Effector memory CD4-positive, alpha-beta T cell (primary cell): ENCODE results near the gene FFAR4.

Experiments
- DNase-seq, 3 donors: peaks; one replicate each; pipeline ENCODE4 v3.0.0-alpha.2; 2020
- H3K27ac ChIP-seq: 2 replicates; pipeline ENCODE4 v1.7.0; 2013; ENCODE audit warnings: mild to moderate bottlenecking, low read length, moderate library complexity; ENCODE audit not compliant: insufficient read depth, poor library complexity, severe bottlenecking
- H3K27me3 ChIP-seq: replicated peaks from 2 replicates; pipeline ENCODE4 v1.7.0; 2013; ENCODE audit warnings: mild to moderate bottlenecking, low read length; ENCODE audit not compliant: insufficient read depth, control insufficient read depth, poor library complexity, severe bottlenecking
- H3K36me3 ChIP-seq: 2 replicates; pipeline ENCODE4 v1.7.0; 2013; ENCODE audit warnings: mild to moderate bottlenecking, low read length, moderate library complexity; ENCODE audit not compliant: control insufficient read depth, insufficient read depth
- H3K4me1 ChIP-seq: 2 replicates; pipeline ENCODE4 v1.7.0; 2013; ENCODE audit warnings: low read length, mild to moderate bottlenecking; ENCODE audit not compliant: control insufficient read depth, insufficient read depth, poor library complexity, severe bottlenecking
- H3K4me3 ChIP-seq: 2 replicates; pipeline ENCODE4 v1.7.0; 2013; ENCODE audit warnings: low read length, low read depth, mild to moderate bottlenecking; ENCODE audit not compliant: insufficient read depth, poor library complexity, severe bottlenecking
- H3K9me3 ChIP-seq: 2 replicates; pipeline ENCODE4 v1.7.0; 2013; ENCODE audit warnings: mild to moderate bottlenecking, low read length, moderate library complexity; ENCODE audit not compliant: control insufficient read depth

FFAR4 gene

DNA sequence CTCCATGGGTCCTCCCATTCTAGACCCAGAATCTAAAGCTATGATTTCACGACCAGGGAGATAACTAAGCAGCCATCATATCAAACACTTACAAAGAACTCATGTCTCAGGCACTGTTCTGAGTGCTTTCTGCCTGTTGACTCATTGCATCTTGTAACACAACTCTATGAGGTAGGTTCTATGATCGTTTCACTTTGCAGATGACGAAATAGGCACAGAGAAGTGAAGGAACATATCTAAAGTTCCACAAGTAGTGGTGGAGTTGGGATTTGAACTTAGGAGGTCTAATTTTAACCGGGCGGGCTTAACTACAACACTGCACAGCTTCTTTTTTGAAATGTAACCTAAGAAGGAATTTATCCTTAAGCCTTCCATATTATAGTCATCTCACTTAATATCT is 31.7 kb downstream of the FFAR4 start:
- Histone ChIP-seq H3K9me3 (no peaks in the 10 kb centered on the region), H3K4me1 (no peaks in the 10 kb centered on the region), H3K4me3 (no peak overlapping the region), H3K36me3 (no peaks in the 10 kb centered on the region), H3K27ac (no peak overlapping the region), H3K27me3 (peaks cover 4% of the 10 kb centered on the region)
- DNase-seq = no peak

DNA sequence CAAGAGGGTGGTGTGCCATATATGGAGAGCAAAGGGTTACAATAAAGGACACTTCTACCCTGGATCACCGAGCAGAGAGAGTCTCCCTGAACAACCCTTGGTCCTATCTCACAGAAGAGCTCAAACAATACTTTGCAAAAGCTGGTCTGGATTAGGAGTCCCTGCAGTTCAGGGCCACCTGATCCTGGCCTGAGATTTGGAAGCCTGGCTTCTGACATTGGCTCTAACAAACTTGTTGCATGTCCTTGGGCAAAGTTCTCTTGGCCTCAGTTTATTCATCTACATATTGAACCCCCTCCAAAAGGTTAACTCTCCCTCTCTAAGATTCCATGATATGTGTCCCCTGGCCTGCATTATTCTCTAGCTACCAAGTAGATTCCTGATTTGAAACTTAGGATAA is 32.9 kb downstream of the FFAR4 start:
- Histone ChIP-seq H3K4me3 (no peak overlapping the region), H3K4me1 (no peaks in the 10 kb centered on the region), H3K36me3 (no peaks in the 10 kb centered on the region), H3K27ac (no peak overlapping the region), H3K27me3 (peaks cover 4% of the 10 kb centered on the region), H3K9me3 (no peaks in the 10 kb centered on the region)
- DNase-seq = no peak

DNA sequence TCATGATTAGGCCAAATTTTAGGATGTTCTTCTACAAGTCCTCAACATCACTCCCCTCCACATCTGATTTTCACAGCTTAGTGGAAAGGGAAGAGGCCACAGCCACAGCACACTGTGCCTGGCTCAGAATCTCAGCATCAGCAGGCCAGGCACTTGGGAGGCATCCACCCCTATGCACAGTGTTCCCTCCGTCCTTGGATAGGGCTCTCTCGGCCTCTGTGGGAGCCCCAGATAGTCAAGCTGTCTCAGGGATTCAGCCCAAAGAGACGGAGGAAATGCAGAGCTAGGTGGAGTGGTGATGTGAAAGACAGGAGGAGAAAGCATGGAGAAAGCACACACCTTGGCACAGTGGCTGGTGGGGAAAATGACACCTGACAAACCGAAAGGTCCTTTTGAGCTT is 33.3 kb downstream of the FFAR4 start:
- Histone ChIP-seq H3K9me3 (no peaks in the 10 kb centered on the region), H3K4me3 (no peak overlapping the region), H3K36me3 (no peaks in the 10 kb centered on the region), H3K27ac (no peak overlapping the region), H3K4me1 (no peaks in the 10 kb centered on the region), H3K27me3 (peaks cover 4% of the 10 kb centered on the region)
- DNase-seq = no peak

DNA sequence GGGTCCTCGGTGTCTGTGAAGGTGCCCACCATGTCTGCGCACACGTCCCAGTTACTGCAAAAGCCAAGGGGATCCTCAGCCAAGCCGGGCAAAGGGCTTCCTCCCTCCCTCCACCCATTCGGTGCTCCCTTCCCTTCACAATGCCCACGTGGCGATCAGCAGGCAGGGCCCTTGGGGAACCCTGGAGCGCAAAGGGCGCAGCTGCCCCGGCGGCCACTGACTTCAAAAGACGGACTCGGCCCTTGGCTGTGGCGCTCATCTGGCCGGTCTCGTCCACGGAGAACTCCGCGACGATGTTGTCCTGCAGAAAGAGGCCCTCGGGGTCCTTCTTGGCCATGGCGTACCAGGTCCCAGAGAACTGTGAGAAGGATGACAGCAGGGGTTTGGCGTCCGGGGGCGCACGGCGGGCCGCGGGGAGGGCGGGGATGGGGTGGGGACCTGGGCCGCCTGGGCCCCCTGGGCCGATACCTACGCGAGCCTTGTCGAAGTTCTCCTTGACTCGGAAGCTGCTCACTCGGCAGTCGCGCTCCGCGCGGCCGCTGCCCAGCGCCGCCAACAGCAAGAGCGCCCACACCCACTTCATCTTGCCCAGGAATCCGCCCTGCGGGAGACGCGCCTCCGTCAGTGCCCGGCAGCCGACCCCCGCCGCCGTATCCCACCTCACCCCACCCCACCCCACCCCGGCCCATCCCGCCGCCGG is 34.1 kb downstream of the FFAR4 start:
- DNase-seq = no peak
- H3K36me3 ChIP-seq = no peaks in the 10 kb centered on the region
- H3K4me3 ChIP-seq = no peak overlapping the region
- H3K9me3 ChIP-seq = no peaks in the 10 kb centered on the region
- no peak overlapping the region for H3K27ac ChIP-seq
- no peaks in the 10 kb centered on the region for H3K4me1 ChIP-seq
- H3K27me3 ChIP-seq = peaks cover 4% of the 10 kb centered on the region

DNA sequence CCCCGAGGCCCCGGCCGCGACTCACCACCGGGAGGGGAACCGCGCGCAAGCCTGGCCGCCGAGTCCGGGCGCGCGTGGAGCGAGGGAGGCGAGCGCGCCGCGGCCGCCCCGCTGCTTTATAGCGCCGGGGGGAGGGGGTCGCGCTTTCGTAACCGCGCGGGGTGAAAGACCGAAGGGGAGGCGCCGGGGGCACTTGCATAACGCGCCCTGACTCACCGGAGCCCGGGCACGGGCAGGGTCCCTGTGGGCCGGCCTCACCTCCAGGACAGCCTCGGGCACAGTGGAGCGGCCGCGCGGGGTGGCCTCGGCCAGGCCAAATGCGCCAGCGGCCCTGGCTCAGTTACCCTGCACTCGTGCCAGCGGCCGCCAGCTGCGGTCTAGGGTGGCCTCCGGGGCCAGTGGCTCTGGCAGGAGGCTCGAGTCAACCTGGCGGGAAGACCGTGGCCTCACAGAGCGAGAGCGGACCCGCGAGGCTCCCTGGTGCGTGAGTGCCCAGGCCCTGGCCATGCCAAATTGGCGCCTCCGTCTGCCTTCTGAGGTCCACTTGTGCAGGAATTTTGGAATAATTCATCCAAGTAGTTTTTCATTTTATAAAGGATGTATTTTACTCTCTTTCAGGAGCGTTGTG is 34.8 kb downstream of the FFAR4 start, which contains the start of gene RBP4:
Gene RBP4 (minus strand): TSS at position 90 of the 628 bp plus-strand sequence. CDS start 207 bp downstream, outside the sequence.
- H3K27me3 ChIP-seq = peaks cover 4% of the 10 kb centered on the region
- no peaks in the 10 kb centered on the region for H3K36me3 ChIP-seq
- no peaks in the 10 kb centered on the region for H3K9me3 ChIP-seq
- no peaks in the 10 kb centered on the region for H3K4me1 ChIP-seq
- no peak within 1 kb of the TSS for H3K27ac ChIP-seq
- H3K4me3 ChIP-seq = no peak within 1 kb of the TSS
- no peak for DNase-seq

DNA sequence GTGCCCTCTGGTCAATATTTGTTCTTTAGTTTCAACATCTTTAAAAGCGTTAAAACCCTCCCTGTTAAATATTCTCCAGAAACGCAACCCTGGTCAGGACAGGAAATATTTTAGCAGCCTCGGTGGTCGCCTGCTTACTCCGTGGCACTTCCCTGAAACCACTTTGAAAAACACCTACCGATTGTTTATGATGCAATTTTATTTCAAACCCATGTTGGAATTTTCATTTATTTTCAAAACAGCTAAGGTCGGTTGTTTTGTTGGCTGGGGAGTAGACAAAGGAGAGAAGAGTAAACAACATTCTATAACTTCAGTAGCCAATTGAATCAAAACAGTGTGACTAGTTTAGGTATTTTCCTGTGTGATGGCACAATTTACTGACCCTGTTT is 35.3 kb downstream of the FFAR4 start:
- no peaks in the 10 kb centered on the region for H3K36me3 ChIP-seq
- H3K4me1 ChIP-seq = no peaks in the 10 kb centered on the region
- no peaks in the 10 kb centered on the region for H3K9me3 ChIP-seq
- no peak for DNase-seq
- no peak overlapping the region for H3K4me3 ChIP-seq
- H3K27ac ChIP-seq = no peak overlapping the region
- peaks cover 4% of the 10 kb centered on the region for H3K27me3 ChIP-seq

DNA sequence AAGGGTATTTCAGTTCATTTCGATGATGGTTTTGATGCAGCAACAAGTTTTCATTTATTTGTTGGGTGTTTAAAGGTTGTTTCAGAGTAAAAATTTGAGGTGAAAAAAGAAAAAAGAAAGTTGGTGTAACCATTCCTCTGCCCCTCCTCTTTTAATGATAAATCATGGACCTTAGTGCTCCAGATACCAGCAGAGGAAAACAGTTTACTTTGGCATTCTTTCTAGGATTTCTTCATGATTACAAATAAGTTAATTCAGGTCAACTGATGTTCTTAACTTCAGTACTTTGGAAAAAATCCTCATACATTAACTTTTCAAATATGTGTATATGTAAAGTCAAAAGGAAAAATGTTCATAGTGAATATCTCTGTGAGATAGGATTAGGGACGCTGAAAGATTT is 36.6 kb downstream of the FFAR4 start:
- no peak for DNase-seq
- peaks cover 4% of the 10 kb centered on the region for H3K27me3 ChIP-seq
- no peak overlapping the region for H3K4me3 ChIP-seq
- peaks cover 3% of the 10 kb centered on the region for H3K9me3 ChIP-seq
- H3K27ac ChIP-seq = no peak overlapping the region
- no peaks in the 10 kb centered on the region for H3K36me3 ChIP-seq
- H3K4me1 ChIP-seq = no peaks in the 10 kb centered on the region

GRCh38 chr10:93604146-93604545 is 37.7 kb downstream of the FFAR4 start:
- no peak for DNase-seq
- no peak overlapping the region for H3K27ac ChIP-seq
- no peaks in the 10 kb centered on the region for H3K4me1 ChIP-seq
- H3K9me3 ChIP-seq = peaks cover 3% of the 10 kb centered on the region
- no peaks in the 10 kb centered on the region for H3K36me3 ChIP-seq
- H3K4me3 ChIP-seq = no peak overlapping the region
- peaks cover 4% of the 10 kb centered on the region for H3K27me3 ChIP-seq

DNA sequence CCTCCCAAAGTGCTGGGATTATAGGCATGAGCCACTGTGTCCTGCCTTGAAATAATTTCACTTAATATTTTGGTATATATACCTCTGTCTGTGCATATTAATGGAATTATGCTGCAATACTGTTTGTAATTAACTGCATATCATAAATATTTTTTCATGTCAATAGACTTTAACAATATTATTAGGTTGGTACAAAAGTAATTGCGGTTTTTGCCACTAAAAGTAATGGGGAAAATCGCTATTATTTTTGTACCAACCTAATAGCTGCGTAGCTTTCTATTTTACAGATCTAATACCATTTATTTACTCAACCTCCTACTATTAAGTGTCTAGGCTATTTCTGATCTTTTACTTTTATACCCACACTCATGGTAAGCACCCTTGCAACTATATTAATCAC is 42.0 kb downstream of the FFAR4 start:
- Histone ChIP-seq H3K9me3 (peaks cover 3% of the 10 kb centered on the region), H3K4me3 (no peak overlapping the region), H3K27me3 (no peaks in the 10 kb centered on the region), H3K4me1 (no peaks in the 10 kb centered on the region), H3K36me3 (no peaks in the 10 kb centered on the region), H3K27ac (no peak overlapping the region)
- DNase-seq = no peak

- no peaks in the 10 kb centered on the region for H3K36me3 ChIP-seq
- no peaks in the 10 kb centered on the region for H3K4me1 ChIP-seq
- no peak for DNase-seq
- peaks cover 1% of the 10 kb centered on the region for H3K9me3 ChIP-seq
- H3K27ac ChIP-seq = no peak within 1 kb of the TSS
- H3K4me3 ChIP-seq = no peak within 1 kb of the TSS
- H3K27me3 ChIP-seq = no peaks in the 10 kb centered on the region
Observed at GRCh38 chr10:93612311-93612710, 45.8 kb downstream of the FFAR4 start, which contains the start of gene PDE6C. PDE6C (plus strand) TSS chr10:93612537; CDS start chr10:93612726, 189 bp downstream.
